ENCODE results near the gene NAA20.

Gene NAA20

DNA sequence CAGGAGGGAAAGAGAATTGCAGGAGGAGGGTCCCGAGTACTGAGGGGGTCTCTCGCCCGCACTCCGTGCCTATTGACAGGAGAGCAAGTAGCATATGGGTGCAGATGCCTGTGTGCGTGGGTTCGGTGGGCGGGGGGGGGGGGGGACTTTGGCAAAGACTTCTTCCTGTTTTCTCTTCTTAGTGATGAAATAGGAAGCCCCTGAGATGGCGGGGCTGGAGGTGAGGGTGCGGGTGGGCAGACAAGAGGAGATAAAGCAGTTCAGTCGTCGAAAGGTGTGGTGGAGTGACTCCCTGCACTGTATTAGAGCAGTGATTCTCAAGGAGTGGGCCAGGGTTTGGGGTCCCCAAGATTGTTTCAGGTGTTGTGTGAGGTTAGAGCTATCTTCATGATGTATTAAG lies 3.7 kb downstream of the NAA20 start:
- DNase-seq: no peak

- DNase-seq: no peak
These were observed 4.7 kb downstream of the NAA20 start for GRCh38 chr20:20021835-20022234.

GRCh38 chr20:20022498-20022897 lies 5.3 kb downstream of the NAA20 start:
- no peak for DNase-seq

GRCh38 chr20:20023395-20023794 lies 6.2 kb downstream of the NAA20 start:
- DNase-seq: no peak

- DNase-seq: no peak
These were observed 7.8 kb downstream of the NAA20 start for GRCh38 chr20:20024942-20025341.

GRCh38 chr20:20027284-20027683 lies 10.1 kb downstream of the NAA20 start:
- DNase-seq: no peak

DNA sequence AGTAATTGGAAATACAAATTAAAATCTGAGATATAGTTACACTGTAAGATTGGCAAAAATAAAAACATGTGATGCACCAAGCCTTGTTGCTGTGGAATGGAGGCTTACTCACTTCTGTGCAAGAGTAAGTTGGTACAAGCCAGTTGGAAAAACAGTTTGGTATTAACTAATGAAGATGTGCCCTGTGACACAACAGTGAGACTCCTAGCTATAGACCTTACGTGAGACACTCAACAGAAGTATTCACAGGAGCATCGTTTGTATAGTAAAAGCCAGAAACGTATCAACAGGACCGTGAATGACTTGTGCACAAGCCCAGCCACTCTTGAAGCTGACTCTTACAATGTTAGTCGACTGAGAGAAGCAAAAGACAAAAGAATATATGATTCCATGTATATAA lies 14.6 kb downstream of the NAA20 start:
- no peak for DNase-seq

DNA sequence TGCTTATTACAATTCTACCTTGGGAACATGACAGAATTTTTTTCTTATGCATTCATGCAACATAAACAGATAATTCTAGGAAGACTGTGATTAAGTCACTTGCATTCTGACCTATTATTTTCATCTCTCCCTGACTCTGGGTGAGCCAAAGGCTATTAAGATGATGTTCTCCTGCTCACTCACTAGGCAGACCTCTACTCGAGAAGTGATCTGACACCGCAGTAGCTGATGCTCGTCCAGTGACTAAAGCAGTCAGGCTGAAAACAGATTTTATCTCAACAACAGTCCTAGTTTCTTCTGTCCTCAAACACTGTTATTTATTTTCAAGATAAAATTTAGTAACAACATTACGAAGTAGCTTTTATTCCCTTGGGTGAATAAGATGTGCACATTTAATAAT lies 17.3 kb downstream of the NAA20 start:
- DNase-seq: no peak

GRCh38 chr20:20036756-20037155 lies 19.6 kb downstream of the NAA20 start:
- no peak for DNase-seq

GRCh38 chr20:20037960-20038359 lies 20.8 kb downstream of the NAA20 start:
- no peak for DNase-seq

GRCh38 chr20:20038586-20038985 lies 21.4 kb downstream of the NAA20 start:
- no peak for DNase-seq

- no peak for DNase-seq
These were observed 22.7 kb downstream of the NAA20 start for GRCh38 chr20:20039752-20040387.

GRCh38 chr20:20051767-20052073 lies 34.6 kb downstream of the NAA20 start:
- no peak for DNase-seq

DNA sequence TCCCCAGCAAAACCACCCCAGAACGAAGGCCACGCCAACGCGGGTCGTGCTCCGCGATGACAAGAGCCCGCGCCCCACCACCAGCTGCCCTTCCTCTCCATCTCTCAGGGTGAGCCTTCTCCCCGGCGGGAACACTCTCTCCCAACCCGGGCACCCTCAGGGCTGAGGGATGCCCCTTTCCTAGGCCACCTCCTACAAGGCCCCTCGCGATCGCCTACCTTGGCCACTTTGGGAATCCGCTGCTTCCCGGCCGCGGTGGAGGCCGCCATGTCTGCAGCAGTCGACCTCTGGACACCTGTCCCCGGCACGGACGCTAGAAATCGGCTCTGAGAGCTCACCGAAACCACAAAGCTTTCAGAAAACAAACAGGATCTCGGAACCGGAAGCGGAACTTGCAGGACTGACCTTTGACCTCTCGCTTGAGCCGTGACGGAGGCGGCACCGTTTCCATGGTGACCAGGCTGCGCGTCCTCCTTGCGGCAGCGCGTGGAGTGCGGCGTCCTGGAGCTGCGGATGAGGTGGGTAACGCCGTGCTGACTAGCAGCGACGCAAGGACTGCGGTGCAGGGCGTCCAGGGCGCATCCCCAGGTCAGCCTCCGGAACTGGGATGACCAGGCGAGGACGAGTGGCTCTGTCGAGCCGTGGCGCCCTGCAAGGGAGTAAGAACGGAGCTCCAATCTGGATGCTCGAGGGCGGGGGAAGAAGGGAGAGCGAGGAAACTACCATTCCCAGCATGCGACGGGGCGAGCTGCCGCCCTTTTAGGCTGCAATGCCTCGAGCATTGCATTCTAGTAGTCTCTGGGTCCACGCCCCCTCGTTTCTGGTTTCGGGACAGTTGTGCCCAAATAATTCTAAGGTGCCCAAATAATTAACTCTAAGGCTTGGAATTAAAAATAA lies 35.2 kb downstream of the NAA20 start, which contains the start of the genes CFAP61 and CRNKL1:
TSS of gene CFAP61 (plus strand) at position 459 of the 897 bp plus-strand sequence. CDS start 4,122 bp downstream, outside the sequence.
TSS of gene CRNKL1 (minus strand) at position 393 of the 897 bp plus-strand sequence. CDS start at position 269, 124 bp downstream.
- DNase-seq: peak; percentile 94 to 99

DNA sequence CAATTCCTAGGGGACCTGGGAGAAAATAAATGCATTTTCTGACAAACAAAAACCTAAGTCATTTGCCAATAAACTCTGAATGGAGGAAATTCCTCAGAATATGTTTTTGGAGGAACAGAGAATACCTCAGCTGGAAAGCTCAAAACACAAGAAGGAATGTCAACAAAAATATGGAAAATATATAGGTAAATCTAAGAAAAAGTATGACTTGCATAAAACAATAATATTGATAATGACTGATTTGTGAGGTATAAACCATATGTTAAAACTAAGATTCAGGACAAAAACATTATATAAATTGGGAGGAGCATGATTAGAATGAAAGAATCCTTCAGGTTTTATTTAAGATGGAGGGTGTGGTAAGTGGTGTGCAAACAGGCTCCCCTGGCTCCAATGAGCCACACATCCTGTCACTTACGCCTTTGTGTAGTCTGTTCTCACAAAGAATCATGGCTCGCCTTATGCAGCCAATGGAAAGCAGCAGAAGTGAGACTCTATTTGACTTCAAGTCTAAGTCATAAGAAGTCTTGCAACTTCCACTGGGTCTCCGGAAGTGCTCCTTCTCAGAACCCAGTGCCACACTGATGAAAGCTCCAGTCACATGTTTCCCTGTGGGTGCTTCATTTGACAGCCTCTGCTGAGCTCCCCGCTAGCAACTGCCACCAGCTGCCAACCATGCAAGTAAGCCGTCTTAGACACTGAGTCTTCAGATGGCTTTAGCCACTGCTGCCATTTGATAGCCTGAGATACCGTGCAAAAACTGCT lies 43.3 kb downstream of the NAA20 start:
- no peak for DNase-seq

DNA sequence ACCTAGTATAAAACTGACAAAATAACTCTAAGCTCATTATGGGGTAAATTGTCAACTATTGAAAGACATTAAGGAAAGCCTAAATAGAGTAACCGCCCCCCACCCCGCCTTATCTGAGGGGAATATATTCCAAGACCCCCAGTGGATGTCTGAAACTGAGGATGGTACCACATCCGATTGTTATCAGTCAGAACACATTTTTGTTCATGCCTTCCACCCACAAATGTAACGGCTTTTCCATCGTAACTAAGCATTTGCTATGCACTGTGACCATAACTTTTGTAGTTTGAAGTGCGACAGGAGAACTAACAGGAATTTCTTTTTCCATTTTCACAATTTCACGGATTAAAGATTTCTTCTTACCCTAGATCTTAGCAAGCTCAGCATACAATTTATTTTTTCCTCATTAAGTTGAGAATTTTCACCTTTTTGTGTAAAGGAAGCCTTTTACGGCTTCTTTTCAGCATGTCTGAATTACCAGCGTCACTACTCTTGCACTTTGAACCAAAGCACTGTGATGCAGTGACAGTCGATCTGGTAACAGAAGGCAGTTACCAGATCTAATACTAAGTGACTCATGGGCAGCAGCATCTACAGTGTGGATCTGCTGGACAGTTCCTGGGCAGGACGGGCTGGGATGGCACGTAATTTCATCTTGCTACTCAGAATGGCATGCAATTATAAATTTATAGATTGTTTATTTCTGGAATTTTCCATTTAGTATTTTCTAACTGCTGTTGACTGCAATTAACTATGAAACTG lies 47.0 kb downstream of the NAA20 start:
- no peak for DNase-seq

- DNase-seq: no peak
These were observed 48.2 kb downstream of the NAA20 start for GRCh38 chr20:20065361-20065760.

GRCh38 chr20:20070871-20071726 lies 53.9 kb downstream of the NAA20 start:
- no peak for DNase-seq

- DNase-seq: no peak
These were observed 56.7 kb downstream of the NAA20 start for GRCh38 chr20:20073801-20074371.

- DNase-seq: no peak
These were observed 57.9 kb downstream of the NAA20 start for GRCh38 chr20:20075032-20075431.

All from inflammatory macrophage treated with lipopolysaccharide for 1 hour (primary cell).